Ishikawa (cell line): Measurements from ENCODE around the gene MGAT3.

ENCODE experiments used
- CEBPB ChIP-seq: IDR thresholded peaks from 2 replicates; pipeline ENCODE4 v1.6.1; 2012
- CREB1 ChIP-seq: IDR thresholded peaks from 2 replicates; pipeline ENCODE4 v1.6.1; 2012; ENCODE audit warnings: low read depth
- EGR1 ChIP-seq: IDR thresholded peaks from 2 replicates; pipeline ENCODE4 v1.6.1; 2012
- EP300 ChIP-seq: IDR thresholded peaks from 2 replicates; pipeline ENCODE4 v1.6.1; 2012; ENCODE audit warnings: borderline replicate concordance
- FOXM1 ChIP-seq: IDR thresholded peaks from 2 replicates; pipeline ENCODE4 v1.6.1; 2012; ENCODE audit warnings: low read depth, borderline replicate concordance
- NFIC ChIP-seq: IDR thresholded peaks from 2 replicates; pipeline ENCODE4 v1.6.1; 2012
- RAD21 ChIP-seq: IDR thresholded peaks from 2 replicates; pipeline ENCODE4 v1.6.1; 2012; ENCODE audit warnings: low read depth
- TAF1 ChIP-seq: IDR thresholded peaks from 2 replicates; pipeline ENCODE4 v1.6.1; 2012; ENCODE audit warnings: low read depth, mild to moderate bottlenecking
- TCF12 ChIP-seq: IDR thresholded peaks from 2 replicates; pipeline ENCODE4 v1.6.1; 2012; ENCODE audit warnings: low read depth
- TEAD4 ChIP-seq: IDR thresholded peaks from 2 replicates; pipeline ENCODE4 v1.6.1; 2012
- USF1 ChIP-seq: IDR thresholded peaks from 2 replicates; pipeline ENCODE4 v1.6.1; 2012
- YY1 ChIP-seq: IDR thresholded peaks from 2 replicates; pipeline ENCODE4 v1.6.1; 2012; ENCODE audit warnings: low read depth
- ZBTB7A ChIP-seq: IDR thresholded peaks from 2 replicates; pipeline ENCODE4 v1.6.1; 2012; ENCODE audit warnings: low read depth
- TF ChIP-seq, protein P1 (sequence below): IDR thresholded peaks from 2 replicates; pipeline ENCODE4 v1.6.1; 2012
- TF ChIP-seq, protein P2 (sequence below): IDR thresholded peaks from 2 replicates; pipeline ENCODE4 v1.6.1; 2012; ENCODE audit warnings: low read depth, mild to moderate bottlenecking

MGAT3 gene

DNA sequence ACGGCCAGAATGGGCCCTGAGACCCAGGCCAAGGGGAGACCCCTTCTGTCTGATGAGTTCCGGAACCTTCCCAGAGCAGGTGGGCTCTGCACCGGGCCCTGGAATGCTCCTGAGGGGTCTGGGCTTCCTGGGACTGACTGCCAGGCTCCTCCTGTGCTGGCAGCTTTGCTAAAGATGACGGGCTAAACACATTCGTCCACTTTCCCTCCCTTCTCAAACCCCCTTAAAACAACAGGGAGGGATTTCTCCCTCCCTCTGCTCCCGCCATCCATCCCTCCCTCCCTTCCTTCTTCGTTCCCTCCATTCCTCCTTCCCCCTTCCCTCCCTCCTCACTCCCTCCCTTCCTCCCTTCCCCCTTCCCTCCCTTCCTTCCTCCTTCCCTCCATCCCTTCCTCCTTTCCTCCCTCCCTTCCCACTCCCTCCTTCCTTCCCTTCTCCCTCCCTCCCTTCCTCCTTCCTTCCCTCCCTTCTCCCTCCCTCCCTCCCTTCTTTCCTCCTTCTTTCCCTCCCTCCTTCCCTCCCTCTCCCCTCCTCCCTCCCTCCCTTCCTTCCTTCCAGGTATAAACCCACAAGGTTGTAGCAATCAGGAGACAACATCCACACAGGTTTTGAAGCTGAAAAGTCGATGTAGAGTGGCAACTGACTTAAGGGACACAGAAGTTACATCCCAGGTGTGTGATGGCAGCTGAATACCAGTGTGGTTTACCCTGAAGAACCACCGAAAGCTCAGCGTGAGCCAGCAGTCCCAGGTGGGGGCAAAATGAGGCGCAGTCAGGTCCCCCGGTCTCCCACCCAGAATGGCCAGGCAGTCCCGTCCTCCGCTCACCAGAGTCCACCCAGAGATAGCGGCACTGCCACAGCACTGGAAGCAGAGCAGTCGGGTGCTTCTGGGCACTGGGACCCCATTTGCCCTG is 18.8 kb upstream of the MGAT3 start:
- TF ChIP-seq EP300 (no peak), TEAD4 (no peak), YY1 (no peak), FOXM1 (no peak), EGR1 (no peak), ZBTB7A (no peak), TCF12 (no peak), RAD21 (no peak), CREB1 (no peak), CEBPB (no peak), NFIC (no peak), TAF1 (no peak), USF1 (no peak)
- TF ChIP-seq, protein P1, sequence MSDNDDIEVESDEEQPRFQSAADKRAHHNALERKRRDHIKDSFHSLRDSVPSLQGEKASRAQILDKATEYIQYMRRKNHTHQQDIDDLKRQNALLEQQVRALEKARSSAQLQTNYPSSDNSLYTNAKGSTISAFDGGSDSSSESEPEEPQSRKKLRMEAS = no peak
- TF ChIP-seq, protein P2, sequence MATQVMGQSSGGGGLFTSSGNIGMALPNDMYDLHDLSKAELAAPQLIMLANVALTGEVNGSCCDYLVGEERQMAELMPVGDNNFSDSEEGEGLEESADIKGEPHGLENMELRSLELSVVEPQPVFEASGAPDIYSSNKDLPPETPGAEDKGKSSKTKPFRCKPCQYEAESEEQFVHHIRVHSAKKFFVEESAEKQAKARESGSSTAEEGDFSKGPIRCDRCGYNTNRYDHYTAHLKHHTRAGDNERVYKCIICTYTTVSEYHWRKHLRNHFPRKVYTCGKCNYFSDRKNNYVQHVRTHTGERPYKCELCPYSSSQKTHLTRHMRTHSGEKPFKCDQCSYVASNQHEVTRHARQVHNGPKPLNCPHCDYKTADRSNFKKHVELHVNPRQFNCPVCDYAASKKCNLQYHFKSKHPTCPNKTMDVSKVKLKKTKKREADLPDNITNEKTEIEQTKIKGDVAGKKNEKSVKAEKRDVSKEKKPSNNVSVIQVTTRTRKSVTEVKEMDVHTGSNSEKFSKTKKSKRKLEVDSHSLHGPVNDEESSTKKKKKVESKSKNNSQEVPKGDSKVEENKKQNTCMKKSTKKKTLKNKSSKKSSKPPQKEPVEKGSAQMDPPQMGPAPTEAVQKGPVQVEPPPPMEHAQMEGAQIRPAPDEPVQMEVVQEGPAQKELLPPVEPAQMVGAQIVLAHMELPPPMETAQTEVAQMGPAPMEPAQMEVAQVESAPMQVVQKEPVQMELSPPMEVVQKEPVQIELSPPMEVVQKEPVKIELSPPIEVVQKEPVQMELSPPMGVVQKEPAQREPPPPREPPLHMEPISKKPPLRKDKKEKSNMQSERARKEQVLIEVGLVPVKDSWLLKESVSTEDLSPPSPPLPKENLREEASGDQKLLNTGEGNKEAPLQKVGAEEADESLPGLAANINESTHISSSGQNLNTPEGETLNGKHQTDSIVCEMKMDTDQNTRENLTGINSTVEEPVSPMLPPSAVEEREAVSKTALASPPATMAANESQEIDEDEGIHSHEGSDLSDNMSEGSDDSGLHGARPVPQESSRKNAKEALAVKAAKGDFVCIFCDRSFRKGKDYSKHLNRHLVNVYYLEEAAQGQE = no peak

DNA sequence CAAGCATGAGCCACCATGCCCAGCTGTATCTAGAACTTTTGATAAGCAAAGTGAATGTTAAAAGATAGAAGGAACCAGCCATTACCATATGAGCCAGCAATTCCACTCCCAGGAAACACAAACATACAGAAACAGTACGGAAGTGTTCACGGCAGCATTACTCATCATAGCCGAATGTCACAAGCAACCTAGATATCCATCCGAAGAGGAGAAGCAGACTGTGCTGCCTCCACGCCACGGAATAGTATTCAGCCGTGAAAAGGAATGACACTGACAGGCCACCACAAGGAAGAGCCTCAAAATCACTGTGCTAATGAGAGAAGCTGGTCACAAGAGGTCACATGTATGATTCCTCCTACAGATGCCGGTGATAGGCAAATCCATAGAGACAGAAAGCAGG is 17.6 kb upstream of the MGAT3 start:
- TF ChIP-seq CEBPB (no peak), TCF12 (no peak), ZBTB7A (no peak), YY1 (no peak), TAF1 (no peak), EGR1 (no peak), TEAD4 (no peak), FOXM1 (no peak), USF1 (no peak), CREB1 (no peak), EP300 (no peak), NFIC (no peak), RAD21 (no peak)
- TF ChIP-seq, protein P1 = no peak
- TF ChIP-seq, protein P2 = no peak

DNA sequence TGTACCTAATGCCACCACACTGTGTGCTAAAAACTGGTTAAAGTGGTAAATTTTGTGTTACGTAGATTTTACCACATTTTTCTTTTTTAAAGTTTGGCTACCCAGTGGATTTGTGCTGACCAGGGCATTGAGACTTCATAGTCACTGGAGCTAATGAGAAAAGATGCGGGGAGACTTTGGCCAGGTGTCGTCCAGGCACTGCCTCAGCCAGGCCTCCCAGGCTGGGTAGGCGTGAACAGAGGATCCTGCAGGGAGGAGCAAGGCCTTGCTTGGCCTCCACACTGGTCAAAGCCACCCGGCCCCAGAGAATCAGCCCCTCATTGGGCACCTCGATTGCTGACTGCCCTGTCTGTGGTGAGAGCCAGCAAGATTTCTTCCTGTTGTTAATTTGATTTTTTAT is 13.4 kb upstream of the MGAT3 start:
- TF ChIP-seq, protein P2 = no peak
- TF ChIP-seq CREB1 (no peak), FOXM1 (no peak), EP300 (no peak), USF1 (no peak)
- TF ChIP-seq, protein P1 = no peak
